NCI-H1436 treated with DMSO at 0.1 percent for 48 hours (cell line): ENCODE data around the gene MAPK4.

Source experiments
- DNase-seq: peaks from one replicate; lab custom pipeline; 2025; lab: John Stamatoyannopoulos, UW

Gene MAPK4

DNA sequence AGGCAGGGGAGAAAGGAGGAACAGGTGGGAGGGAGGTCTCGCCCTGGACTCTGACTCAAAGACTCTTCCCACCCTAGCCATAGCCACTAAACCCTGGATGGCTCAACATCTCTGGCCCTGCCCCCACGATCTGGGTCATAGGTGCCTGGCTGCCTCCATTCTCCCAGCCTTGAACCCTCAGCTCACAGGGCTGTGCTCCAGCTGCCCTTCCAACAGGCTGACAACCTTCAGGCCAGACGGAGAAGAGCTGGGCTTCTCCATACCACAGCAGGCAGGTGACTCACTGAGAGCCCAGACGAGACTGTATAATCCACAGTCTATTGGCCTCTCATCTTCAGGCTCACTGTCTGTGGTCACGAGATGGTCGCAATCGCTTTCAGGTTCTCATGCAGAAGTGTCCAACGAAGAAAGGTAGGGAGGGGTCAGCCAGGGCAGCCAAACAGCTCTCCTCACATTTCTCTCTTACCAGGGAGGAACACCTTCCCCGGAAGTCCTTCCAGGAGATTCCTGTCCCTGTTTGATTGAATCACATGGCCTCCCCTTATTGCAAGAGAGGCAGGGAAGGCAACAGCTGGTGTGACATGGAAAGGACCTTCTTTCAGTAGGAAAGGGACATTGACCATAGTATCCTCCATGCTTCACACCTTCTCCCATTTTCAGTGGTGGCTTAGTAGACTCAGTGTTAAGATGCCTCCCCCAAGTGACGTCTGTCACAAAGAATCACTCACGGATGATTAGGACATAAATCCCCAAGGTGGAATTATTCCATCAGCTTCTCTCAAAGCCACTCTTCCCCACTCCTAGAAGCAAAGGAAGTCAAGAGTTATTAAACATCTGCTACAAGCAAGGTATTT, 159.8 kb downstream of the MAPK4 start:
- DNase-seq: no peak

DNA sequence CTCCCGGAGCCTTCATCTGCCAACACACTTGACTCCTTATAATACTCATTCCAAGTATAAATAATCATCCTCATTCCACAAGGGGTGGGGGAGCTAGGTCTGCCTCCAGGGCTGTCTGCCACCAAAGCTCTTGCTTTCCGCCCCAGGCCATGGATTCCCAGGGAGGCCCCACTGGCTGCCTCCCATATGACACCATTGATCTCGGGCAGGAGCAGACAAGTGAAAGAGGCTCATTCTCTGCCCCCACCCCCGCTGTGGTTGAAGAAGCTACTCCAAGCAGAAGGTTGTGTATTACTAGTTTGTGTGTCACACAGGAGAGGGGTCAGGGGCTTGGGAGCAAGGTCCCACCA, 160.4 kb downstream of the MAPK4 start:
- no peak for DNase-seq

DNA sequence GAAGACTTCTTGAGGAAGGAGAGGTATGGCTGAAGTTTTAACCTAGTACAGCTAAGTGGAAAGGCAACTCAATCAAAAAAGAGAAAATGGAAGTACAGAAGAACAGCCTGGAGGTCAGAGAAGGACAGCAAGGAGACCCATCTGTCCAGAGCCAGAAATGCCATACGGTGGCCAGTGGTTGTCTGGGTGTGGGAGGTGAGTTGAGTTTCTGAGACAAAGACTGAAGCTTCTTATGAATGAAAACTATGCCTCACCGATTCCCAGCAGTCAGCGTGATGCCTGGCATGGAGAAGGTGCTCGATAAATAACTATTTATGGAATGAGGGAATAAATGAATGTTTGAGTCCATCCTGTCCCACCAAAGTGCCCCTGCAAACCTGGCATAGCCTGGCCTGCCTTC, 161.1 kb downstream of the MAPK4 start:
- no peak for DNase-seq

DNA sequence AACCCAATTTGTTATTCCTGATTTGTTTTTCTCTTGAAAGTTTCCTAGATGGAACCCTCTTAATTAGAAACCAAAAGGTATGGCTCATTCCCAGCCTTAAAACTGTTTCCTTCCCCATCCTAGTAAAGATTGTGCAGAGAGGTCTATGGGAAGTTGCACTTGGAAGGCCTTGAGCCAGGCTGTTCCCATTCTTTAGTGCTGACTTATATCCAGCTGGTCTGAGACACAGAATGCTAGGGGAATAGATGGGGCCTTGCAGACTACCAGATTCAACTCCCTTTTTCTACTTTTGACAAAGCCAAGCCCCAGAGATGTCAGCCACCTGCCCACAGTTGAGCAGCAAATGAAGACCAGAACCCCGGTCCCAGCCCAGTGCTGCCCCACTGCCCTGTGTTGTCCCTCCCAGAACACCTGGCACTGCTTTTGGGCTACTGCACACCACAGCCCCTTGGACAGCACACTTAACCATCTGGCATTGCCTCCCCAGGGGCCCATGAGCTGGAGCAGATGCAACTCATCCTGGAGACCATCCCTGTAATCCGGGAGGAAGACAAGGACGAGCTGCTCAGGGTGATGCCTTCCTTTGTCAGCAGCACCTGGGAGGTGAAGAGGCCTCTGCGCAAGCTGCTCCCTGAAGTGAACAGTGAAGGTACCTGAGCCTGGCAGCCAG, 161.7 kb downstream of the MAPK4 start:
- no peak for DNase-seq

DNA sequence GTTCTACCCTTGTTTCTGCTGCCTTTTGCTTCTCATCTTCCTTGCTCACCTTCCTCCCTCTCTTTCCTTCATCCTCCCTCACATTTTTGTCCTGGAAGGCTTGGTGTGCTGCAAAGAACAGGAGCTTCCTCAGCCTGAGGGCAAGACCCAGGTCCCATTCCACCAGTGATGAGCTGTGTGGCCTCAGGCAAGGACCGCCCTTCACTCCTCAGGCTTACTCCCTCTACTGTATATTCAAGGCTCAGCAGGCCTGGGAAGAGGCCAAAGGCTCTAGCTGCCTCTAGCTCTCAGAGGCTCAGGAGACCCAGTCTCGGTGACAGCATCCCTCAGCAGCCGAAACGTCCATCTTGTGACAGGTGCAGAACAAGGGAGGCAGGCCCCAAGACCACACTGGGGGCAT, 162.4 kb downstream of the MAPK4 start:
- DNase-seq: no peak

DNA sequence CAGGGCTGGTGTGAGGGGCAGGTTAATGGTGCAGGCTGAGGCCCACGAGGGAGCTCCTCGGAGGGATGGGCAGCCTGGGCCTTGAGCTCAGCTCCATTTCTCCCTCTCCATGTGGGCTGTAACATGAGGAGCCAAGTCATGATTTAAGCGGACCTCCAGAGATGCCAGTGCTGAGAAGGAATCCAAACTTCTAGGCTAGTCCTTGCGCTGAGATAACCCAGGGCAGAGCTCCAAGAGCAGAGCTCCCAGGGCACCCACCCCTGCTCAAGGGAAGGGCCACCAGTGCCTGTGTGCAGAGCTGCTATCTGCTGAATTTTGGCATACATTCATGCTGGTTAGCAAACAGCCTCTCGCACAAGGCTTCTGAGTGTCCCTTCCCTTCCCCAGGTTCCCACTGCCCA, 164.9 kb downstream of the MAPK4 start:
- DNase-seq: no peak

DNA sequence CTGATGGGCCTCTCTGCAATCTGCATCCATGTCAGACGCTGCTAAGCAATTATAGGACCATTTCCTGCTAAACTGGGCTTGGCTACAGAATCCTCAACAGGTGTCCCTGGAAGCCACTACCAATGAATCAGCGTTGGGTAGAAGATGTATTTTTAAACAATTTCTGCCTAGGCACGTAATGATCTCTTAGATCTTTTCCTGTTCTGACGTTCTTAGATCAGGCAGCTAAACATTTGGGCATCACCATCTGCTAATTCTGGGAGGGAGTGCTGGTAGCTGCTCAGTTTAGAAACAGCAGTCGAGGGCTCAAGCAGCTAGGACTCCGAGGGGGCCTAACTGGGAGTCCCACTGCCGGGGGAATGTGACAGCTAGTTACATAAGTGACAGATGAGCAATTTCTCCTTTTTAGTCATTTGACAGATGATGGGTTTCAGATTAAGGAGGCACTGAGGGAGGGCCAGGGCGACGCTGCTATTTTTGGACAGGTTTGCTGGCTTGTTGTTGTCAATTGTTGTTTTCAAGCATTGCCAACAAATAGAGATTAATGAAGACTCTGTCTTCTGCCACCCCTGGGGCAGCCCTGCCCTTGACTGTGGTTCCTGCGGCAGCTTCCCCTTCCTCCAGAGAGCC, 167.2 kb downstream of the MAPK4 start:
- DNase-seq: no peak

DNA sequence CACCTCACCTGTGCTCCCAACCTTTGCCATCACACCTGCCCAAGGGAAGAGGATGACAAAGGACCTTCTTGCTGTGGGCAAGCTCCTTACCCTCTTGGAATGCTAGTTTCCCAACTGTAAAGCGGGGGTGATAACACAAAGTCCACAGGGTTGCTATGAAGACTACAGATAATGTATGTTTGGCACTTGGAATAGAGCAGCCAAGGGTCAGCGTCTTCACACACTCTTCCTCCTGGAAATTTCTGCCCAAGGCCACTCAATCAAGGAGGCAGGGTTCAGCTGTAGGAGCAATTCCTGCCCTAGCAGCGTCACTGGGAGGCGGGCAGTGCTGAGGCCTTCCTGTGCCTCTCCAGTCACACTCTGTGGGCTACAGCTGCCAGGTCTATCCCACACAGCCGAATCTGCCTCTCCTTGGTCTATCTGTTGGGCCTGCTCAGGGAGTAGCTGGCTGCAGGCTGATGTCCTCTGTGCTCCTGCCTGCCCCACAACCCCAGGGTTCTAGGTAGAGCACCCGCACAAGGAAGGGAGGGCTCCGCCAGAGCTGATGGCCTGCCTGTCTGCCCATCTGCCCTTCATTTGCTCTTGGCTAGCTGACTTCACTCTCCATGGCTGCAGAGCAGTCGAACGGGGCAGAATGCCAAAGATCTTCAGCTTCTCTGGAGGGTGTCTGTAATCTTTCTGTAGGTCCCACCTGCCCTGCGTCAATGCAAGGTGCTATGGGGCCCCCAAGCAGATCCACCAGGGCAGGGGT, 168.0 kb downstream of the MAPK4 start:
- DNase-seq: no peak

DNA sequence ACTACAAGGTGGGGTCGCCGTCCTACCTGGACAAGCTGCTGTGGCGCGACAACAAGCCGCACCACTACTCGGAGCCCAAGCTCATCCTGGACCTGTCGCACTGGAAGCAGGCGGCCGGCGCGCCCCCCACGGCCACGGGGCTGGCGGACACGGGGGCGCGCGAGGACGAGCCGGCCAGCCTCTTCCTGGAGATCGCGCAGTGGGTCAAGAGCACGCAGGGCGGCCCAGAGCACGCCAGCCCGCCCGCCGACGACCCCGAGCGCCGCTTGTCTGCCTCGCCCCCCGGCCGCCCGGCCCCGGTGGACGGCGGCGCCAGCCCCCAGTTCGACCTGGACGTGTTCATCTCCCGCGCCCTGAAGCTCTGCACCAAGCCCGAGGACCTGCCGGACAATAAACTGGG, 169.5 kb downstream of the MAPK4 start:
- DNase-seq: no peak

DNA sequence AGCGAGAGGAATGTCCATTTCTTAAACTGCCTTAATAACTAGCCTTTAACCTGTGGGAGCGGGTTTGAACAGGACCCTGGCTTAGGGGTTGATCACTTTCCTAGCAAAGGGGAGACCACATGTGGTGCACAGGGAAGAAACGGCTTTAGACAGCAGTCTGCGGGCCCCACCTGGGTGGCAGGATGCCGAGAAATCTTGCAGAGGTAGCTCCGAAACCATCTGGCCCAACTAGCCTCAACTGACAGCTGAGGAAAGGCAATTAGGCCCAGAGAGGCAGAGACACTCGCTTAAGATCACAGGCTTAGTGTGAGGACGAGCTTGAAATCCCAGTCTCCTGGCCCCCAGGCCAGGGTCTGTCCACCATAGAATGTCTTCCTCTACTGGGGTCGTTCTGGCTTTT, 170.1 kb downstream of the MAPK4 start:
- no peak for DNase-seq

DNA sequence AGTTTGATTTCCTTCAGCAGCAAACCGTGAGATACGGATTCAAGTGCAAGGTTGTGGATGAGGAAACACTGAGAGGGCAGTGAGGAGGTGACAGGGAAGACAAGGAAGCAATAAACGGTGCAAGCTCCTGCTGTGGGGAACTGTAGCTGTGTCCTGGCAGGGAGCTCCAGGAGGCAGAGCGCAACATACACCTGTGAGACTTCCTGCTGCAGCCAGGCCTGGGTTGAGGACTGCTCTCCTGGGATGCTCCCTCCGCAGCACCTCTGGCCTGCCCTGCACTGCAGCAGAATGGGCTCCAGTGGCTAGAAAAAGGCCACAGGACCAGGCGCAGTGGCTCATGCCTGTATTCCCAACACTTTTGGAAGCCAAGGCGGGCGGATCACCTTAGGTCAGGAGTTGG, 174.5 kb downstream of the MAPK4 start:
- no peak for DNase-seq

DNA sequence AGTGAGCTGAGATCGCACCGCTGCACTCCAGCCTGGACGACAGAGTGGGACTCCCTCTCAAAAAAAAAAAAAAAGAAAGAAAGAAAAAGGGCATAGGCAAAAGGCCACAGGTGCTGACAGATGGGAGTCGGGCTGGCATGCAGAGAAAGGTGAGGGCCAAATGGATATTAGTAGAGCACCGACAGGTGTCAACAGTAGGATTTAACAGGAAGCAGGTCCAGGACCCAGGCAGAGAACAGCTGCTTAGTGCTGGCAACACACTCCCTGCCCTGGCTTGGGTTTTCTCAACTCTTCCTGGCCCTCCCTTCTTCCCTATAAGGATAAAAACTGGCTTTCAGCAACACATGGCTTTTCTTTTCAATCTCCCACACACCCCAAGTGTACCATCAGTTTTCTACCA, 175.0 kb downstream of the MAPK4 start:
- DNase-seq: no peak

DNA sequence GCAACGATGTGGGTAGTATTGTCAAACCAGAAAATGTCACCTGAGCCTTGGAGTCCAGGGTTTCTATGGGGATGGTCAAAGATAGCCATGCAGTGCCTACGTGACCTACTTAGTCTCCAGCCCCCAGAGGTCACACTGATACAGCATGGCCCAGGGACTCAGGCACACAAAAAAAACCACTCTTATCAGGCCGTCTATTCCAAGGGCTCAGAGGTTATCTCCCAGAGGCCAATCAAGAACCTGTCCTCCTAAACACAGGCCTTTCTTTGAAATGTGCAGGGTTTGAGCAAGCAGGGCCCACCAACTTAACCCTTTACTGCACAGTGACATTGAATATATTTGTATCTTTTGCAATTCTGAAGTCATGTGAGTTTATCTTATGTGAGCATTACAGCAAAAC, 177.2 kb downstream of the MAPK4 start:
- DNase-seq: no peak

DNA sequence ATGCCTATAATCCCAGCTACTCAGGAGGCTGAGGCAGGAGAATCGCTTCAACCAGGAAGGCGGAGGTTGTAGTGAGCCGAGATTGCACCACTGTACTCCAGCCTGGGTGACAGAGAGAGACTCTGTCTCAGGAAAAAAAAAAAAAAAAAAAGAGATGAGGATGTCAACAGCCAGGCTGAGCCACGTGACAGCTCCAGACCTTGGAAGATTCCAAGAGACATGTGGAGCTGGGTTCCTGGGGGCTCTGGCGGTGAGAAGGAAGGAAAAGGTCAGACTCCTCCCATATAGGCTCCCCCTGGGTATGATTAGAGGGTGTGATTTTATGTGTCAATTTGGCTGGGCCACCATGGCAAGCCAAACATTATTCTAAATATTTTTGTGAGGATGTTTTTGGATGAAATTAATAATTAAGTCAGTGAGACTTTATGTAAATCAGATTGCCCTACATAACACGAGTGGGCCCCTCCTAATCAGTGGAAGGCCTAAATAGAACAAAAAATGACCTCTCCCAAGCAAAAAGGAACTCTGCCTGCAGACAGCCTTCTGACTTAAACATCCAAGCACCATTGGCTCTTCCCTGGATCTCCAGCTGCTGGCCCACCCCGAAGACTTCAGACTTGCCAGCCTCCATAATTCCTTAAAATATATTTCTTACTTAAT, 178.3 kb downstream of the MAPK4 start:
- no peak for DNase-seq

DNA sequence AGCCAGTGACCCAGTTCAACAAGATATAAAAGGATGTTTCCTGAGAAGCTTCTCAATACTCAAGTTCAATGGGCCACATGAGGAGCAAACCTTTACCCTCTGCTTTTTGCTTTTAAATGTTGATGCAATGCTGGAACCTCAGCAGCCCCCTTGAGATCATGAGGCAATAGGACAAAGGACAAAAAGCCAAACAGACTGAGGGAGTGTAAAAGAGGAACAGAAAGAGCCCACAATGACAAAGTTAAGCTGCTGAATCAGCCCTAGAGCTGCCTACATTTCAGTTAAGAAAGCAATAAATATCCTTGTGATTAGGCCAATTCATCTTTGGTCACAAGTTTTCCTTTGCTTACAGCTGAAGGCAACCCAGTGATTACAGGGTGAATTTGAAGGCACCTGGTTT, 183.1 kb downstream of the MAPK4 start:
- no peak for DNase-seq

DNA sequence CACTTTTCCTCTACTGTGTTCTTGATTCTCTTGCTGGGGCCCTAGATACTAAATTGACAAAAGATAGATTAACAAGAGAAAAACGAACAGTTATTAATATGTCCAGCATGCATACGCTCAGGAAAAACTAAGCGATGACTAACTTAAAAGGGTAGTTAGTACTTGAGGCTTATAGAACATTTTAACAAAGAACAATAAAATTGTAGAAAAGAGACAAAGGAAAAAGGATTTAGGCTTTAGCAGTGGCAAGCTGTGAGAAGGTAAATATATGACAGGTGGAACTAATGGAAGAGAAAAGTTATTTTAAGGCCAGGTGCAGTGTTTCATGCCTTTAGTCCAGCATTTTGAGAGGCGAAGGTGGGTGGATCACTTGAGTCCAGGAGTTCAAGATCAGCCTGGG, 184.4 kb downstream of the MAPK4 start:
- DNase-seq: no peak

DNA sequence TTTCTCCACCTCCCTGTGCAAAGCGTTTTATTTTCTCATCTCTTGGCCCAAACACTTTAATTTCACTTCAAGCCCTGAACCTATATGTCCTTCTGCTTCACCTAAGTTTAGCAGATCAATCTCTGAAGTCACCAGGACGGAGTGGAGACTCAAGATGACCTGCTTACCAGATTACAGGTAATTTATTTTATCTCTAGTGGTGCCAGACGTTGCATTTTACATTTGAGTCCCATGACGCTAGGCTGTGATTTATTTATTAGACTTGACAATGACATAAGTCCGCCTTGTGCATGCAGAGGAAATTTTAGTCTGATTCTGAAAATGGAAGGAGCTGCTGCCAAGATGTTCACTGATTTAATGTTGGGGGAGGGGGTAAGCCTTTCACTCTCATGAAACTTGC, 186.1 kb downstream of the MAPK4 start:
- no peak for DNase-seq

DNA sequence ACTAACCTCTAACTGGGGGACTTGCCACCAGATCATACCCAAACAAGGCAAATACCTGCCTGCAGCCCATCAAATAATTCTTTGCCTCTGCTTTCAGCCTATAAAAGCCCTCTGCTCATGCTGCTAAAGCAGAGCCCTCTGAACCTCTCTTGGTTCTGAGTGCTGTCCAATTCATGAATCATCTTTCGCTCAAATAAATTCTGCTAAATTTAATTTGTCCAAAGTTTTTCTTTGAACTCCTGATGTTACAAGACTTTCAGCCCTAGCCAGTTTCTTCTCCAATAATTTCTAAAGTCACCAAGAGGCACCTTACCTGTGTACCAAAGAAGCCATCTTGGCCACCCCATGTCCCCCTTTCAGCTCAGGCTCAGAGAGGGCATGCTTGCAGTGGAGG, 188.0 kb downstream of the MAPK4 start:
- DNase-seq: no peak

DNA sequence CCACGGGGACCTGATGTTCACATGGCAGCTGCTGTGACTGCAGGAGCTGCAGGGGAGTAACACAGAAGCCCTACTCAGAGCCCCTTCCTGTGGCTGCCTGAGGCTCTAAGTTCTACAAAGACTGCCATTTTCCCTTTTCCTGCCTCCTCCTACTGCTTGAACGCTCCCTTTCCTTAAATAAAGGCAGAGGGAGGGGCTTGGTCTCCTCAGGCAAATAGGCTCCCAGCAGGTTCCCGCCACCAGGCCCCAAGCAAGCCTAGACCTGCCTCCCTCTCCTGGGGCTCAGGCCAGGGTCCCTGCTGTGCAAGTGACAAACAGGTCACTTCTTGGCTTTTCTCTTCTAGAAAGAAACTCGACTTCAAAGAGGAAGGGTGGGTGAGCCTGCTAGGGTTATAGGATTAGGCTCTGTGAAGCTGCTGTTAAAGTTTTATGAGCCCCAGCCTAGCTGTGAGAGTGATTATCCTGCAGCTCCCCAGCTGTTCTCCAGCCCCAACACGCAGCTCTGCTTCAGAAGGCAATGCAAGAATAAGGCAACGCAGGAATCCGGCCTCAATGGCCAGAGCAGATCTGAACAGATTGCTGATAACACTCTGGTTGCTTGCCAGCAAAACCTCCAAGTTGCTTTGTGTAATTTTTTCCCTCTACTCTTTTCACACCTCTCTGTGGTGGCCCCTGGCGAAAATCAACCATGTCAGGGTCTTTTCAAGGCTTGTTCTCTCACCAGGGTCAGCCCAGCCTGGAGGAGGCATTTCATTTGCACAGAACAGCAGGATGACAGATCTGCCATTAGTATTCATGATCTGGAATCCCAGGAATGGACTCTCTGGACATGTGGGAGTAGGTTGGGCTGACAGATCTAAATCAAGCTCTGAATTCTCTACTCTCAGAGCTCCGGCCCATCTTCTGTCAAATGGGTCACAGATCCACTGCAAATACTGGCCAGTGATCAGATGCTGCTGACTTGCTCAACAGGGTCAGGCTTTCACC, 188.6 kb downstream of the MAPK4 start:
- DNase-seq: no peak

DNA sequence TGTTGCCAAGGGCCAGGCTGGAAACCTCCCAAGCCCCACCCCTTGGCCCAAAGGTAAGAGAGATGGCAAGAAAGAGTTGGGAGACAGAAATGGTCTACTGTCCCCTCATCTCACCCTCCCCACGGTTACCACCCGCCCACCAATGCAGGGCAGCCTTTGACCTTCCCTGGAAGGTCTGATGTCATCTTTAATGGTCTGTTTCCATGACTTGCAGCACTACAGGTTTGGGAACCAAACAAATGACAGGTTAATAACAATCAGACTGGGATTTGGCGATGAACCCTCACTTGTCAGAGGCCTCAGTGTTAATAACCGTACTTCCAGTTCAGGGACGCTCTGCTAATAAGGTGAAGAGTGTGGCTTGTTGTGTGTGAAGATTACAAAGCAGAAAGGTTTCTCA, 189.5 kb downstream of the MAPK4 start:
- no peak for DNase-seq

DNA sequence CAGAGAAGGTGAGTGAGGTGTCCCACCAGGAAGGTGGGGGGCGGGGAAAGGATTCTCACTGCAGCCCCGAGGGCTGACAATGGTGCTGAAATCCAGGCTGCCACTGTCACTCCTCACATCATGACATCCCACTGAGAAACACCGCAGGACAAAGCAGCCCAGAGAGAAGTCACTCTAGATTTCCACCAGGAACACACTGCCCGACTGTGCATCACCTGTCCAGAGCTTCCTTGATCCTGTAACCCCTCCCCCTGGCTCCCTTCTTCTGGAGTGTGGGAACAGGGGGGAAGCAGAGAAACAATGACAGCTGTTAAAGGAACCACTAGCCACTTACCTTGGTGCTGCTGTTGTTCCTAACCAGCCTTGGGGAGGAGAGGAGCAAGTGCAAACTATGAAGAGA, 190.1 kb downstream of the MAPK4 start:
- no peak for DNase-seq
